NCI-H2171 treated with DMSO at 0.1 percent for 48 hours (cell line): ENCODE results near the gene FCHO1.

ENCODE experiments used
- DNase-seq: peaks from one replicate; lab custom pipeline; 2025; lab: John Stamatoyannopoulos, UW

The FCHO1 gene

DNA sequence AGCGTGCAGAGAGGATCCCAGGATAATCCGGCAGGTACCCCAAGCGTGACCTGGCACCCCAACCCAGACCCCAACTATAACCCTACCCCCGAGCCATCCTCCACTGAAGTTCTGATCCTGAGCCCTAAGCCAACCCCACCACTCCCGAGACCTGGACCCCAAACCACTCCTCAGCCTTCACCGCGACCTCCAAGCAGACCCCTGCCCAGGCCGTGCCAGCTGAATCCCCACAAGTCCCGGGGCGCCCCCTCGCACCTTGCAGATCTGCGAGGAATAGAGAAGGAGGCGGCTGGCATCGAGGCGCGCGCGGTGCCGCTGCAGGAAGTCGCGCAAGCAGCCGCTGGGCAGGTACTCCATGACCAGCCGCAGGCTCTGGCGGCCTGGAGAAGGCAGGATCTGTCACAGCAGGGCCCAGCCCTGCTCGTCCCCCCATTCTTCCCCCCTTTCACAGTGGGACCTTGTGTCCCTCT is 80.2 kb downstream of the FCHO1 start:
- DNase-seq, result no peak

DNA sequence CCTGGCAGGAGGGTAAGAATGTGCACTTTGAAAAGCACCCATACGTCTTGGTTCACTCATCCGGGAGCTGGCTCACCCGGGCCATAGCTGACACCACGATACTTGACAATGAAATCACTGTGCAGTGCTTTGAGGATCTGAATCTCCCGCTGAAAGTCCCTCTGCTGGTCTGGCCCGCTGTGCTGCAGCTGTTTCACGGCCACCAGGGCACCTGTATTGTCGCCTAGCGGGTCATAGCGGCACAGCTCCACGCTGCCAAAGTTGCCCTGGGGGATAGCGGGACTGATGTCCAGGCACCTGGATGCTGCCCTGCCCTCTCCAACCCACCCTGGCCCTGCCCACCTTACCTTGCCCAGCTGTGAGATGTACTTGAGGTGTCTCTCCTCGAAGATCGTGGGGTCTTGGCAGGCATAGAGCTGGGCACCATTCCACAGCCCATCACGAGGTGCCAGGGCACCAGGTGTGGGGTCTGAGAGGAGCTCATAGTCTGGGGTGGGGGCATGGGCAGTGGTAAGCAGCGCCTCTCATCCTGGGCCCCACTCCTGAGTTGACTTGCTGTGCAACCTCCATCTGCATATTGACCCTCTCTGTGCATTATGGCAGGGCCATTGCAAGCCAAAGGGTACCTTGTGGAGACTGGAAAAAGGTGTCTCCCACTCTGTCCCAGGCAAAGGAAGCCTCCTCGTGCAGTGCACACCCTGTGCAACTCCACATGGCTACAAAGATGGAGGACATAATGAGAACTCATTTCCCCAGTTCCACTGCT is 81.3 kb downstream of the FCHO1 start:
- DNase-seq, result no peak

DNA sequence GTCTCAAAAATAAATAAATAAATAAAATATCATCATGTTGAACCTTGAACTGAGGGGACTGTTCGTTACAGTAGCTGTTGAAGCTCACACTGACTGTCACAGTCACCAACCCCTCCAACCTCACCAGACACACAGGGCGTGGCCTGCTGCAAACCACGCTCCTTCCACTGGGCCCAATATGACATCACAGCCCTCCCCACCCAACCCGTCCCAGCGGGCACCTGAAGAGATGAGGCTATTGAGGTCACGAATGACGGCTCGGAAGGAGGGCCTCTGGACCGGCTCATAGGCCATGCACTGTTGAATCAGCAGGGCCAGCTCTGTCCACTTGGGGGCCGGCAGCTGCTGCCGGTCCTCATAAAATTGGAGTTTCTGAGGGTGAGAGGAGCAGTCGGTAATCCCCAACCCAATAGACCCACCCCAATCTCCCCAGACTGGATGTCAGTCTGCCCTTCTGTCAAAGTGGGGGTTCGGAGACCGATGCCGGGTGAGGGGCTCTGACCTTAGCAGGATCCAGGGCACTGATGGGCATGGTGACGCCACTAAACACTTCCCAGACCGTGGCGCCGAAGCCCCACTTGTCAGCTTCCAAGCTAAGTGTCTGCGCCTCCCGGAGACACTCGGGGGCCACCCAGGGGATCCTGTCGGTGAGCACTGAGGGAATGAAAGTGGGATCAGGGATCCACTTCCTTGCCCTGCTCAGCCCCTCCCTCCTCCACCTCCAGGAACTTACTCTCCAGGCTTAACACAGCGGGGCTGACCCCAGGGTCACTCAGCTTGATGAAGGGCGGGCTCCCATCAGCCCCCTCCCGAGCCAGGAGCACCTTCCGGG is 83.3 kb downstream of the FCHO1 start:
- DNase-seq, result no peak

DNA sequence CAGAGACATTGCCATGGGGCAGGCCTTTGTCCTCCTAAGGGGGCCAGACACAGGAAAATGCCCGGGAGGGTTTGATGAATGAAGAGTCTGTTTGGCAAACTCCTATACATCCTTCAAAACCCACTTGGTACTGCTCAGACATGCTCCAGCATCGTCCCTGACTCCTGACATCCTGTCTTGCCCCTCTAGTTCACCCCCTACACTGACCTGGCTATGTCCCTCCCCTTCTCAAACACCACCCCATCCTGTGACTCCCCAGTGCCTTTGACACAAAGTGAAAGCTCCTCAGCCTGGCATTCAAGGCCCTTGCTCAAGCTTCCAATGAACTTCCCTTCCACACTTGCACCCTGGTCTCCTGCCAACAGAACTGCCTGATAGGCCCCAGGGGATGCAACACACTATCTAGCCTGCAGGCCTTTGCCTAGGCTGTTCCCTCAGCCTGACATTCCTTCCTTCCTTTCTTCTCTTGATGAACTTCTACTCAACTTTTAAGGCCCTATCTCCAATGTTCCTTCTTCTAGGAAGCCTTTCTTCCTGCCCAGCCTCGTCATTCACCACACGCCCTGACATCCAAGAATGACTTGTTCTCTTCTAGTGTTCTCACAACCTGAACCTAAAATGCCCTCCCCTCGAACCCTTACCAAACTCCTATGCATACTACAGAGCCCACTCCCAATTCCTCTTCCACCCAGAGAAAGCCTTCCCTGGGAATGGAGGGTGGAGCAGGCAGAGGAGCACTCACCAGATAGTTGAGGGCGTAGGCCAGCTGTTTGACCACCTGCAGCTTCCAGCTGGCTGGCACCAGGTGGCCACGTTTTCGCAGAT is 84.1 kb downstream of the FCHO1 start:
- DNase-seq, result peak; percentile 66

DNA sequence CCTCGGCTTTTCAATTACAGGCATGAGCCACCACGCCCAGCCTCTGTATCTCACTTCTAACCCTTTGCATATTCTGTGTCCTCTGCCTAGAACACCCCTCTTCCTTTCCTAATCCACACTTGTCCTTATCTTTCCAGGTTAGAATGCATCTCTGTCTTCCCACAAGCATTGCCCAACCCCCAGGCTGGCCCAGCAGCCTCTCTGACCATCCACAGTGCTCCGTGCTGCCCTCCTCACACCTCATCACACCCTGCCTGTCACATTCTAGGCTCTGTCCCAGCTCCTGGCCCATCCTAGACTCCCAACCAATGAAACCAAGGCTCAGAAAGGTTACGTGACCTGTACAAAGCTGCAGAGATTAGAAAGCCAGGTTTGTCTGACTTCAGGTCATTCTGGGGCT is 85.3 kb downstream of the FCHO1 start:
- DNase-seq, result no peak

DNA sequence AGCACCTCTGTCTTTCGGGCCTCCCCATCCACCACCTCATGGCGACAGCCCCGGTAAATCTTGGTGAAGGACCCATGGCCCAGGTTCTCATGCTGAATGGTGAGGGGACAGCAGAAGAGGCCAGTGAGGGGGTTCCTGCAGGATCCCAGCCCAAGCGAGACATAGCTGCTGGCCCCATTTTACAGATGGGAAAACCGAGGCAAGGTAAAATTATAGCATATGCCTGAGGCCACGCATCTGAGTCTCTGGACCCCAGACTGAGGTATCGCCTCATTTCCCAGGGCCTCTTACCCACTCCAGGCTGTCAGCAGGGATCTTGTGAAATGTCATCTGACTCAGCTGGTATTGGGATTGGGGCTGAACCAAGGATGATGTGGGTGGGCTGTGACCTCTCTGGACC is 86.7 kb downstream of the FCHO1 start:
- DNase-seq, result no peak
